HepG2 (cell line): ENCODE data around the gene NLRX1. TPM values are rescaled to one million over a fixed set of nuclear protein-coding genes. Genes with fewer than 3 reads are reported as not detected.

ENCODE experiments used
- ATAC-seq: fragments of 200-7000 bp; cut with Tn5 transposase; 3 replicates; pipeline ENCODE4 v1.9.1; 2020; ENCODE audit warnings: mild to moderate bottlenecking, moderate library complexity
- BruUV-seq: library from RNA; stranded (reverse); fragments of 400-500 nt; replicated peaks from 2 replicates; lab custom pipeline; 2021; lab: Mats Ljungman, UMichigan
- CTCF ChIA-PET: fragments of 300-600 bp; formaldehyde crosslinking; extraction: SDS; loops from one replicate; lab custom pipeline; 2021; ENCODE audit warnings: low total read pairs, inconsistent platforms, low intra/inter-chr PET ratio; lab: Yijun Ruan, JAX
- POLR2A ChIA-PET: fragments of 350-600 bp; sonication (Branson Sonifier 250); formaldehyde crosslinking; loops from one replicate; lab custom pipeline; 2020; ENCODE audit warnings: antibody characterized with exemption, inconsistent platforms; lab: Yijun Ruan, JAX
- DNase-seq: peaks from one replicate; pipeline ENCODE4 v3.0.0-alpha.2; 2015; ENCODE audit warnings: low spot score
- FAIRE-seq: peaks from 3 replicates; lab custom pipeline; 2011; peaks lifted over from hg19 to GRCh38; lab: Jason Lieb, UNC
- H2AFZ ChIP-seq: one replicate; pipeline ENCODE4 v1.6.1; 2011; ENCODE audit warnings: low read length, inconsistent platforms
- H3K27ac ChIP-seq: fragments of 300-600 bp; 3 replicates; pipeline ENCODE4 v1.8.0; 2011; ENCODE audit warnings: mixed run types, mild to moderate bottlenecking, mixed read lengths, low read length, inconsistent platforms; ENCODE audit not compliant: insufficient read depth; ENCODE audit errors: extremely low read length
- H3K27me3 ChIP-seq, 2 experiments: fragments of 200-600 bp in 1 of 2; 2 replicates in 1 of 2; 3 replicates in 1 of 2; pipeline versions ENCODE4 v1.6.0 to v1.8.0; 2011; ENCODE audit warnings: low read length in 2 of 2, mild to moderate bottlenecking in 2 of 2, moderate library complexity in 2 of 2, inconsistent platforms in 1 of 2; ENCODE audit not compliant: insufficient read depth in 2 of 2, control insufficient read depth in 1 of 2
- H3K36me3 ChIP-seq, 2 experiments: fragments of 200-600 bp in 1 of 2; replicated peaks in 1 of 2; 2 replicates in 1 of 2; 3 replicates in 1 of 2; pipeline versions ENCODE4 v1.5.1 to v1.8.0; 2011; ENCODE audit warnings: low read length in 2 of 2, inconsistent platforms in 1 of 2; ENCODE audit not compliant: insufficient read depth in 2 of 2, control insufficient read depth in 1 of 2
- H3K4me1 ChIP-seq: 2 replicates; pipeline ENCODE4 v1.5.1; 2012; ENCODE audit warnings: low read length, inconsistent platforms; ENCODE audit not compliant: insufficient read depth
- H3K4me2 ChIP-seq: 2 replicates; pipeline ENCODE4 v1.6.0; 2011; ENCODE audit warnings: low read depth, low read length, inconsistent platforms
- H3K4me3 ChIP-seq, 3 experiments: fragments of 200-600 bp in 1 of 3; sonication (generic), shearing (Covaris generic) in 1 of 3; replicated peaks in 1 of 3; 2 replicates each; pipeline ENCODE4 v1.5.1; 2011 to 2016; ENCODE audit warnings: low read length in 3 of 3, inconsistent platforms in 2 of 3, low read depth in 2 of 3, mild to moderate bottlenecking in 2 of 3, control low read depth in 1 of 3, mixed read lengths in 1 of 3; ENCODE audit not compliant: insufficient read depth in 1 of 3
- H3K79me2 ChIP-seq: one replicate; pipeline ENCODE4 v1.6.1; 2011; ENCODE audit warnings: low read length, inconsistent platforms; ENCODE audit not compliant: insufficient read depth
- H3K9ac ChIP-seq: 2 replicates; pipeline ENCODE4 v1.6.0; 2011; ENCODE audit warnings: mild to moderate bottlenecking, low read depth, low read length, inconsistent platforms; ENCODE audit not compliant: insufficient read depth
- H3K9me3 ChIP-seq: 2 replicates; pipeline ENCODE4 v1.5.1; 2012; ENCODE audit warnings: mild to moderate bottlenecking, low read length
- H4K20me1 ChIP-seq: 2 replicates; pipeline ENCODE4 v1.6.0; 2011; ENCODE audit warnings: inconsistent platforms, mild to moderate bottlenecking, low read length, moderate library complexity; ENCODE audit not compliant: insufficient read depth
- AGO2 ChIP-seq: fragments of 200-400 bp; formaldehyde crosslinking; optimal IDR thresholded peaks from 2 replicates; pipeline ENCODE3; 2017; ENCODE audit warnings: mild to moderate bottlenecking, low read depth, low read length, moderate library complexity
- ATF3 ChIP-seq: sonication (generic); formaldehyde crosslinking; IDR thresholded peaks from 2 replicates; pipeline ENCODE4 v1.4.0; 2020; ENCODE audit warnings: missing genetic modification reagents
- CTCF ChIP-seq: sonication (generic); formaldehyde crosslinking; IDR thresholded peaks from 2 replicates; pipeline ENCODE4 v1.5.0; 2020; ENCODE audit warnings: mild to moderate bottlenecking, missing genetic modification reagents, moderate library complexity
- DMTF1 ChIP-seq: sonication (generic); formaldehyde crosslinking; IDR thresholded peaks from 2 replicates; pipeline ENCODE4 v1.4.0; 2020; ENCODE audit warnings: mild to moderate bottlenecking, missing genetic modification reagents
- EEA1 ChIP-seq: sonication (generic); formaldehyde crosslinking; IDR thresholded peaks from 2 replicates; pipeline ENCODE4 v1.5.1; 2020; ENCODE audit warnings: mild to moderate bottlenecking, missing genetic modification reagents, borderline replicate concordance
- GTF2F1 ChIP-seq: fragments of 150-350 bp; IDR thresholded peaks from 2 replicates; pipeline ENCODE4 v1.6.1; 2014; ENCODE audit warnings: low read length
- MAFF ChIP-seq: IDR thresholded peaks from 2 replicates; pipeline ENCODE4 v1.6.1; 2011; ENCODE audit warnings: low read depth, low read length, improper control_type of control experiment
- NAIF1 ChIP-seq: sonication (generic); formaldehyde crosslinking; IDR thresholded peaks from 2 replicates; pipeline ENCODE4 v1.5.0; 2020; ENCODE audit warnings: mild to moderate bottlenecking, missing genetic modification reagents, borderline replicate concordance
- NCOR1 ChIP-seq: fragments of 200-600 bp; sonication (generic); IDR thresholded peaks from 2 replicates; pipeline ENCODE4 v1.7.0; 2017; ENCODE audit warnings: antibody characterized with exemption, low read length, borderline replicate concordance
- NR2F2 ChIP-seq: IDR thresholded peaks from 2 replicates; pipeline ENCODE4 v1.6.1; 2012; ENCODE audit warnings: low read depth, inconsistent platforms, borderline replicate concordance
- POLR2AphosphoS2 ChIP-seq: IDR thresholded peaks from 2 replicates; pipeline ENCODE4 v1.6.1; 2011; ENCODE audit warnings: low read depth, low read length, improper control_type of control experiment
- RBM39 ChIP-seq: fragments of 200-400 bp; formaldehyde crosslinking; IDR thresholded peaks from one replicate; pipeline ENCODE4 v1.6.1; 2018; ENCODE audit warnings: antibody characterized with exemption, mild to moderate bottlenecking, low read depth, low read length; ENCODE audit not compliant: poor library complexity, severe bottlenecking
- YEATS2 ChIP-seq: sonication (generic); formaldehyde crosslinking; IDR thresholded peaks from 2 replicates; pipeline ENCODE4 v1.4.0; 2020; ENCODE audit warnings: missing genetic modification reagents, borderline replicate concordance
- ZNF530 ChIP-seq: sonication (generic); formaldehyde crosslinking; IDR thresholded peaks from 2 replicates; pipeline ENCODE4 v1.5.0; 2020; ENCODE audit warnings: low read depth, mild to moderate bottlenecking, missing genetic modification reagents
- ZNF615 ChIP-seq: sonication (generic); formaldehyde crosslinking; IDR thresholded peaks from 2 replicates; pipeline ENCODE4 v1.5.0; 2020; ENCODE audit warnings: mild to moderate bottlenecking, missing genetic modification reagents, borderline replicate concordance
- ZNF652 ChIP-seq: IDR thresholded peaks from 2 replicates; pipeline ENCODE4 v1.6.1; 2016; ENCODE audit warnings: low read depth, borderline replicate concordance
- ZNF839 ChIP-seq: sonication (generic); formaldehyde crosslinking; IDR thresholded peaks from 2 replicates; pipeline ENCODE4 v1.4.0; 2020; ENCODE audit warnings: missing genetic modification reagents, mild to moderate bottlenecking, borderline replicate concordance
- WGBS: methylation state at CpG from one replicate; pipeline ENCODE4 v1.1.6; 2017; ENCODE audit warnings: low lambda C conversion rate; 5-methylcytosine and 5-hydroxymethylcytosine counted together
- in situ Hi-C: cut with HindIII; loops from 2 replicates; pipeline ENCODE4 v1.10.0; 2017; ENCODE audit warnings: low pct_unique_long_range_greater_than_20kb; ENCODE audit not compliant: extremely low pct_ligation_motif_present
- intact Hi-C: fragments of 100-400 bp; cut with micrococcal nuclease; formaldehyde crosslinking; loops from one replicate; pipeline ENCODE4 v1.10.0; 2022; ENCODE audit not compliant: unreplicated experiment
- polyA plus RNA-seq, 8 experiments: library from polyadenylated mRNA; depleted of rRNA in 3 of 8; stranded (reverse) in 7 of 8; unstranded in 1 of 8; fragments of >200 nt; fragmentation: Illumina TruSeq in 4 of 8; extraction: Trizol in 4 of 8; gene quantifications; 2 replicates each; pipeline versions ENCODE4 v1.2.1 to v1.2.3, GENCODE V29; 2011 to 2016; ENCODE audit warnings: low read depth in 4 of 8, missing spikeins in 1 of 8, mixed read lengths in 1 of 8; ENCODE audit not compliant: insufficient read depth in 1 of 8
- total RNA-seq, 5 experiments: library from RNA; depleted of rRNA; stranded (reverse); fragments of >200 nt; fragmentation: Illumina TruSeq; extraction: Trizol; gene quantifications; 2 replicates each; pipeline ENCODE4 v1.2.3, GENCODE V29; 2016; ENCODE audit warnings: low read depth in 1 of 5
- TF ChIP-seq, protein P1 (sequence below): fragments of 450-650 bp; IDR thresholded peaks from 2 replicates; pipeline ENCODE4 v1.6.1; 2017; ENCODE audit warnings: mild to moderate bottlenecking

The NLRX1 gene
- total and polyA plus RNA-seq, 2 of the 13 experiments (the other 11 are each of a cell fraction or from before 2014, with no cell fraction given) = 8.7 to 11.0 TPM

GRCh38 chr11:119175493-119176077 is 7.1 kb downstream of the NLRX1 start:
- Histone ChIP-seq H3K4me3 (no peak overlapping the region), H3K79me2 (no peaks in the 10 kb centered on the region), H3K4me1 (no peaks in the 10 kb centered on the region), H3K27me3 (no peaks in the 10 kb centered on the region), H3K9ac (no peak overlapping the region), H3K9me3 (no peaks in the 10 kb centered on the region), H2AFZ (no peak overlapping the region)
- DNase-seq (no peak), FAIRE-seq (no peak)
- POLR2A ChIA-PET = no interaction called here
- BruUV-seq = no TSS peak
- WGBS = 86% methylated on average over 6 of the region's 6 CpGs
- in situ Hi-C loops = no loop called here
- CTCF ChIA-PET = no interaction called here
- intact Hi-C loops = no loop called here
- no peak for TF ChIP-seq MAFF
- no peak for TF ChIP-seq ZNF615 (CRISPR knock-in tag)
- TF ChIP-seq ZNF530 (CRISPR knock-in tag) = no peak
- no peak for TF ChIP-seq YEATS2 (CRISPR knock-in tag)
- TF ChIP-seq RBM39 = no peak
- no peak for TF ChIP-seq EEA1 (CRISPR knock-in tag)
- TF ChIP-seq CTCF (CRISPR knock-in tag) = no peak
- no peak for TF ChIP-seq NCOR1
- TF ChIP-seq ZNF652 (CRISPR knock-in tag) = no peak
- no peak for TF ChIP-seq ATF3 (CRISPR knock-in tag)
- TF ChIP-seq, protein P1, sequence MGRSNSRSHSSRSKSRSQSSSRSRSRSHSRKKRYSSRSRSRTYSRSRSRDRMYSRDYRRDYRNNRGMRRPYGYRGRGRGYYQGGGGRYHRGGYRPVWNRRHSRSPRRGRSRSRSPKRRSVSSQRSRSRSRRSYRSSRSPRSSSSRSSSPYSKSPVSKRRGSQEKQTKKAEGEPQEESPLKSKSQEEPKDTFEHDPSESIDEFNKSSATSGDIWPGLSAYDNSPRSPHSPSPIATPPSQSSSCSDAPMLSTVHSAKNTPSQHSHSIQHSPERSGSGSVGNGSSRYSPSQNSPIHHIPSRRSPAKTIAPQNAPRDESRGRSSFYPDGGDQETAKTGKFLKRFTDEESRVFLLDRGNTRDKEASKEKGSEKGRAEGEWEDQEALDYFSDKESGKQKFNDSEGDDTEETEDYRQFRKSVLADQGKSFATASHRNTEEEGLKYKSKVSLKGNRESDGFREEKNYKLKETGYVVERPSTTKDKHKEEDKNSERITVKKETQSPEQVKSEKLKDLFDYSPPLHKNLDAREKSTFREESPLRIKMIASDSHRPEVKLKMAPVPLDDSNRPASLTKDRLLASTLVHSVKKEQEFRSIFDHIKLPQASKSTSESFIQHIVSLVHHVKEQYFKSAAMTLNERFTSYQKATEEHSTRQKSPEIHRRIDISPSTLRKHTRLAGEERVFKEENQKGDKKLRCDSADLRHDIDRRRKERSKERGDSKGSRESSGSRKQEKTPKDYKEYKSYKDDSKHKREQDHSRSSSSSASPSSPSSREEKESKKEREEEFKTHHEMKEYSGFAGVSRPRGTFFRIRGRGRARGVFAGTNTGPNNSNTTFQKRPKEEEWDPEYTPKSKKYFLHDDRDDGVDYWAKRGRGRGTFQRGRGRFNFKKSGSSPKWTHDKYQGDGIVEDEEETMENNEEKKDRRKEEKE = no peak
- TF ChIP-seq POLR2AphosphoS2 = no peak
- no peak for TF ChIP-seq AGO2
- no peak for TF ChIP-seq DMTF1 (CRISPR knock-in tag)
- TF ChIP-seq ZNF839 = no peak
- no peak for TF ChIP-seq GTF2F1
- TF ChIP-seq NR2F2 = no peak
- no peak for TF ChIP-seq NAIF1
- TF ChIP-seq, all 625 proteins: peak for 0
- no peak for ATAC-seq
- H3K27ac ChIP-seq = no peak overlapping the region
- peaks cover 3 to 13% of the 10 kb centered on the region in 2 experiments; a peak in 3 of 5 replicates for H3K36me3 ChIP-seq
- H4K20me1 ChIP-seq = no peaks in the 10 kb centered on the region
- H3K4me2 ChIP-seq = no peak overlapping the region
